Ecto neural progenitor cell (in vitro differentiated cells): ENCODE measurements around the gene ACSS2.
"Not testable (repeated sequence)": the region's sequence is repeated elsewhere in the genome, so short reads cannot be mapped to it uniquely, and the experiment has no call there.

ENCODE experiments used
- DNase-seq: peaks from one replicate; pipeline ENCODE4 v3.0.0-alpha.2; 2018; ENCODE audit warnings: low spot score

The ACSS2 gene

GRCh38 chr20:34874094-34874654, 2.2 kb upstream of the ACSS2 start:
- DNase-seq: peak; percentile 76

- peak; percentile 99 for DNase-seq
Observed at GRCh38 chr20:34875642-34876405, 588 bp upstream of the ACSS2 start.

- no peak for DNase-seq
Observed at GRCh38 chr20:34880215-34880850, 3.9 kb downstream of the ACSS2 start.

DNA sequence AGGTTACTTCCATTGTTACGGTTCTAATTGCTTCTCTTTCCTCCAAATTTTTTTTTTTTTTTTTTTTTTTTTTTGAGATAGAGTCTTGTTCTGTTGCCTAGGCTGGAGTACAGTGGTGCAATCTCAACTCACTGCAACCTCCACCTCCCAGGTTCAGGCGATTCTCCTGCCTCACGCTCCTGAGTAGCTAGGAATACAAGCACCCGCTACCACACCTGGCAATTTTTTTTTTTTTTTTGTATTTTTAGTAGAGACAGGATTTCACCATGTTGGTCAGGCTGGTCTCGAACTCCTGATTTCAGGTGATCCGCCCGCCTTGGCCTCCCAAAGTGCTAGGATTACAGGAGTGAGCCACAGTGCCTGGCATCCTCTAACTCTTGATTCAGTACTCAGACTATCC, 4.6 kb downstream of the ACSS2 start:
- DNase-seq: not testable (repeated sequence)

GRCh38 chr20:34881689-34882088, 5.3 kb downstream of the ACSS2 start:
- DNase-seq: no peak

- no peak for DNase-seq
Observed at GRCh38 chr20:34883087-34883688, 6.8 kb downstream of the ACSS2 start.

GRCh38 chr20:34883809-34884208, 7.4 kb downstream of the ACSS2 start:
- no peak for DNase-seq

GRCh38 chr20:34884260-34884659, 7.8 kb downstream of the ACSS2 start:
- DNase-seq: no peak

GRCh38 chr20:34886122-34886521, 9.7 kb downstream of the ACSS2 start:
- DNase-seq: no peak

- DNase-seq: no peak
Observed at GRCh38 chr20:34887023-34887422, 10.6 kb downstream of the ACSS2 start.

- DNase-seq: no peak
Observed at GRCh38 chr20:34888468-34888867, 12.1 kb downstream of the ACSS2 start.

DNA sequence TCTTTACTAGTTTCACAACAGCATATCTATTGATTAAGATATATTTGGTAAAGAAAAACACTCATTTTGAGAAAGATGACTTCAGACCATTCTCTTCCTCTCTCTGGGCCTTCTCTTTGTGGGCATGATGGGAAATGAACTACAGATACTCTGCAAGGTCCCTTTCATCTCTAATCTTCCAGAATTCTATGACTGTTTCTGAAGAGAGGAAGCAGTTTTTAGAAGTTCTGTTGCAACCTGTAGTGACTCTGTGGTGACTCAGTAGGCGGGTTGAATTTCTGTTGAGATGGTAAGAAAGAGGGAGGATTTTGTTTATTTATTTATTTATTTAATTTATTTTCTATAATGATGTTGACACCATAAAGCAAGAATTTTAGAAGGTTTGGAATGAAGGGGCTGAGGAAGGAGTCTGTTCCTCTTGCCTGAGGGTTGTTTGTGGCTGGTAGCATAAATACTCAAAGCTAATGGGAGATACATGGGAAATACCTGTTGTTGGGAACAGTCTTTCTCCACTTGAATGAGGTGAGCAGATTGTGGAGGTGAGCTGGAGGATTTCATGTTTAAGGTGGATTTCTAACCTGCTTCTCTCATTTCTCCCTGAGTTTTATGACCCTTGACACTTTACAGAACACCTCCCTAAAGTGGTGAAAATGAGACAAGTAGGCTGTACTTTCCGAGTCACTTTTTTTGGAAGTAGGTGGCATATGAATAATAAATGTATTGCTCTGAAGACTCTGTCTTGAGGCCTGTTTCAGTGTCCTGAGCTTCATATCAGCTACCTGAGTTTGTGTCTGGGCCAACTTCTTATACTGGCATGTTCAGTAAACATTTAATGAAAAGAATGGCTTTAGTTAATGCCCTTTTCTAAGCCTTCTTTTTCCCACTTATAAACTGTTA, 15.0 kb downstream of the ACSS2 start:
- no peak for DNase-seq

DNA sequence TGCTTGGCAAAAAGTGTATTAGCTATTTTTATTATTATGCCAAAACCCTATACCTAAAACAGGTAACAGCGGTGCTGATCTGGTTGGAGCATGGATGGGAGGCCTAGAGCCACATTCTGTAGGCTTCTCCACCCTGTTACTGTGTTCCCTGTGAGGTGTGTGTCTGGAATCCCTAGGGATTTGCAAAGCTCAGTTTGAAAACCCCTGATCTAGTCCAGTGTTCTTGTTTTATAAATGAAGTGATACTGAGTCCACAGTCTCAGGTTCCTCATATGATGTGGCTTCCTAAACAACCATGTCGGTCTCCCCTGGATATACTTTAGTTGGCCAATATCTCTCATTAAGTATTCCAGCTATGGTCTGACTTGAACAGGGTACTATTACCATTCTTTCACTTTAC, 16.3 kb downstream of the ACSS2 start:
- no peak for DNase-seq

- DNase-seq: no peak
Observed at GRCh38 chr20:34894723-34895122, 18.3 kb downstream of the ACSS2 start.

- DNase-seq: no peak
Observed at GRCh38 chr20:34895465-34895864, 19.1 kb downstream of the ACSS2 start.

- no peak for DNase-seq
Observed at GRCh38 chr20:34896086-34896621, 19.7 kb downstream of the ACSS2 start.

DNA sequence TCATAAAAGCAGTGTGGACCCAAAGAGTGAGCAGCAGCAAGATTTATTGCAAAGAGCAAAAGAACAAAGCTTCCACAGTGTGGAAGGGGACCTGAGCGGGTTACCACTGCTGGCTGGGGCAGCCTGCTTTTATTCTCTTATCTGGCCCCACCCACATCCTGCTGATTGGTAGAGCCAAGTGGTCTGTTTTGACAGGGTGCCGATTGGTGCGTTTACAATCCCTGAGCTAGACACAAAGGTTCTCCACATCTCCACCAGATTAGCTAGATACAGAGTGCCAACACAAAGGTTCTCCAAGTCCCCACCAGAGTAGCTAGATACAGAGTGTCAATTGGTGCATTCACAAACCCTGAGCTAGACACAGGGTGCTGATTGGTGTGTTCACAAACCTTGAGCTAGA, 21.7 kb downstream of the ACSS2 start:
- DNase-seq: not testable (repeated sequence)

GRCh38 chr20:34898731-34899130, 22.3 kb downstream of the ACSS2 start:
- DNase-seq: not testable (repeated sequence)

- no peak for DNase-seq
Observed at GRCh38 chr20:34904202-34904621, 27.8 kb downstream of the ACSS2 start.

GRCh38 chr20:34907616-34908469, 31.4 kb downstream of the ACSS2 start:
- DNase-seq: no peak

GRCh38 chr20:34915131-34915530, 38.7 kb downstream of the ACSS2 start:
- DNase-seq: no peak
